ENCODE results near the gene ARX.

DNA sequence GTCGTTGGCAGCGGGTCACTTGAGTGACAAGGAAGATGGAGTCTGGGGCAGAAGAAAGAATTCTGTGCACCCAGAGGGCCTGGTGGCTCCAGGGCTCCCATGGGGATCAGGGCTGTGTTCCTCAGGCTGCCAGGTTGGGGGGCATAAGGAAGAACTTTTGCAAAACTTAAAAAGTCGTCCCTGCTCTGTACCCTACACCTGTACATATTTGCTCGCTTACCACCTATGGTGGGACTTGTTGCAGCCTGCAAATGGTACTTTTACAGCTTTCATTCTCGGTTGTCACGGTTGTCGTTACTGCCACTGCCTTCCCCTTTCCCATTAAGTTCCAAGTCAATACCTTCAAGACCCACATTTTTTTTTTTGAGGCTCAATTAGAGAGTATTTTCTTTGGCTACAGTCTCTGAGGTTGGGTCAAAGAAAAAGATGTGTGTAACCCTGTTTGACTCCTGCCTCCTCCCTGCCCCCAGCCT, 9.1 kb downstream of the ARX start:
- TF ChIP-seq POLR2A (IDR thresholded peaks at IDR 0.05): no peak
- TF ChIP-seq, protein P1, sequence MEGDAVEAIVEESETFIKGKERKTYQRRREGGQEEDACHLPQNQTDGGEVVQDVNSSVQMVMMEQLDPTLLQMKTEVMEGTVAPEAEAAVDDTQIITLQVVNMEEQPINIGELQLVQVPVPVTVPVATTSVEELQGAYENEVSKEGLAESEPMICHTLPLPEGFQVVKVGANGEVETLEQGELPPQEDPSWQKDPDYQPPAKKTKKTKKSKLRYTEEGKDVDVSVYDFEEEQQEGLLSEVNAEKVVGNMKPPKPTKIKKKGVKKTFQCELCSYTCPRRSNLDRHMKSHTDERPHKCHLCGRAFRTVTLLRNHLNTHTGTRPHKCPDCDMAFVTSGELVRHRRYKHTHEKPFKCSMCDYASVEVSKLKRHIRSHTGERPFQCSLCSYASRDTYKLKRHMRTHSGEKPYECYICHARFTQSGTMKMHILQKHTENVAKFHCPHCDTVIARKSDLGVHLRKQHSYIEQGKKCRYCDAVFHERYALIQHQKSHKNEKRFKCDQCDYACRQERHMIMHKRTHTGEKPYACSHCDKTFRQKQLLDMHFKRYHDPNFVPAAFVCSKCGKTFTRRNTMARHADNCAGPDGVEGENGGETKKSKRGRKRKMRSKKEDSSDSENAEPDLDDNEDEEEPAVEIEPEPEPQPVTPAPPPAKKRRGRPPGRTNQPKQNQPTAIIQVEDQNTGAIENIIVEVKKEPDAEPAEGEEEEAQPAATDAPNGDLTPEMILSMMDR (IDR thresholded peaks at IDR 0.05): no peak

Measured in body of pancreas (tissue), 4 donors.